PC-9 (cell line): Measurements from ENCODE around the gene ABTB2.

Source experiments
- CTCF ChIP-seq: fragments of 200-600 bp; sonication (generic); conservative IDR thresholded peaks from 2 replicates; pipeline ENCODE4 v1.6.1; 2017; ENCODE audit warnings: mixed run types, antibody characterized with exemption, mild to moderate bottlenecking, moderate library complexity
- EZH2 ChIP-seq: fragments of 200-600 bp; sonication (generic); IDR thresholded peaks from 2 replicates; pipeline ENCODE4 v1.8.0; 2017; ENCODE audit warnings: antibody characterized with exemption, low read depth

GRCh38 chr11:34160791-34161190, 197.0 kb downstream of the ABTB2 start:
- no peak for TF ChIP-seq CTCF
- no peak for TF ChIP-seq EZH2
